Fibroblast of the aortic adventitia (primary cell): ENCODE results near the gene OPN3. TPM values are rescaled to one million over a fixed set of nuclear protein-coding genes. Genes with fewer than 3 reads are reported as not detected.
"Not testable (repeated sequence)": the region's sequence is repeated elsewhere in the genome, so short reads cannot be mapped to it uniquely, and the experiment has no call there.

Experiments
- DNase-seq: peaks from one replicate; pipeline ENCODE4 v3.0.0-alpha.2; 2010; ENCODE audit warnings: low read depth
- H3K4me3 ChIP-seq: 2 replicates; pipeline ENCODE4 v1.5.1; 2011; ENCODE audit warnings: low read depth, mild to moderate bottlenecking, control low read depth, low read length, moderate library complexity
- total RNA-seq: library from RNA; depleted of rRNA; stranded (reverse); fragments of >200 nt; gene quantifications from 2 replicates; pipeline ENCODE4 v1.2.3, GENCODE V29; 2012; ENCODE audit warnings: low replicate concordance
- TF ChIP-seq, protein P1 (sequence below): IDR thresholded peaks from 2 replicates; pipeline ENCODE4 v1.5.1; 2011; ENCODE audit warnings: mild to moderate bottlenecking, low read length, control low read depth, inconsistent platforms; ENCODE audit not compliant: insufficient read depth

The OPN3 gene
- total RNA-seq, 1 donor, result 12.8 TPM

DNA sequence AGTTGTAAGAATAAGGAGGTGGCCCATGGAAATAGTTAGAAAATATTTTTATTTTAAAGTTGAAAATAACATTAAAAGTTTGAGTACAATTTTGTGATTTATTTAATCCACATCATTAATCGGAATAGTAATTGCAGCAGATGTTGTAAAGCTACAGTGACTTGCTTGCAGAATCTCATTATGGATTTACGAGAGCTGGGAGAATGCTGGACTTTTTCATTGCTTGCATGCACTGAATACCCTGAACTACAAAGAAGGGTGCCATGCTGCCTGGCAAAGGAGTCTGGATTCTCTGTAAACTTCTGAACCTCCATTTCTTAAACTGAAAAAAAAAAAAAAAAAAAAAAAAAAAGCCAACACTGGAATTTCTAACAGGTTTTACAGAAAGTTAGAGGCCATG lies 38.4 kb upstream of the OPN3 start:
- H3K4me3 ChIP-seq, result no peak overlapping the region
- no peak for DNase-seq
- TF ChIP-seq, protein P1, sequence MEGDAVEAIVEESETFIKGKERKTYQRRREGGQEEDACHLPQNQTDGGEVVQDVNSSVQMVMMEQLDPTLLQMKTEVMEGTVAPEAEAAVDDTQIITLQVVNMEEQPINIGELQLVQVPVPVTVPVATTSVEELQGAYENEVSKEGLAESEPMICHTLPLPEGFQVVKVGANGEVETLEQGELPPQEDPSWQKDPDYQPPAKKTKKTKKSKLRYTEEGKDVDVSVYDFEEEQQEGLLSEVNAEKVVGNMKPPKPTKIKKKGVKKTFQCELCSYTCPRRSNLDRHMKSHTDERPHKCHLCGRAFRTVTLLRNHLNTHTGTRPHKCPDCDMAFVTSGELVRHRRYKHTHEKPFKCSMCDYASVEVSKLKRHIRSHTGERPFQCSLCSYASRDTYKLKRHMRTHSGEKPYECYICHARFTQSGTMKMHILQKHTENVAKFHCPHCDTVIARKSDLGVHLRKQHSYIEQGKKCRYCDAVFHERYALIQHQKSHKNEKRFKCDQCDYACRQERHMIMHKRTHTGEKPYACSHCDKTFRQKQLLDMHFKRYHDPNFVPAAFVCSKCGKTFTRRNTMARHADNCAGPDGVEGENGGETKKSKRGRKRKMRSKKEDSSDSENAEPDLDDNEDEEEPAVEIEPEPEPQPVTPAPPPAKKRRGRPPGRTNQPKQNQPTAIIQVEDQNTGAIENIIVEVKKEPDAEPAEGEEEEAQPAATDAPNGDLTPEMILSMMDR, result no peak

DNA sequence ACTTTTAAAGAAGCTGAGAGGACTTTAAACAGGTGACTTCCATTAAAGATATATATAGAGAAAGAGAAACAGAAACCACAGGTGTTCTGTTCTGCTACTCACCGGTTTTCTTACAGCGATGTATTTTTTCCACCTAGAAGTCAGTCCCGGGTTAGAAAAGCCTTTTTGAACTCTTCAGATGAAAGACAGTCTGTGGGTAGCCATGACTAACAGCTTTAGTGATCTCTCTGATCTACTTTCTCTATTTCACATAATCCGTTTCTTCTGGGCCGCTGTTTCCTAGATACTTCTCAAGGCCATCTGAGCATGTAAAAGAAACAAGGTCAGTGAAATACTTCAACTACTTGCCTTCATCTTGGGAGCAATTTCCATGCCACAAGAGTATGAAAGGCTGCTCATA lies 37.0 kb upstream of the OPN3 start:
- no peak for DNase-seq
- no peak overlapping the region for H3K4me3 ChIP-seq
- TF ChIP-seq, protein P1, result no peak

DNA sequence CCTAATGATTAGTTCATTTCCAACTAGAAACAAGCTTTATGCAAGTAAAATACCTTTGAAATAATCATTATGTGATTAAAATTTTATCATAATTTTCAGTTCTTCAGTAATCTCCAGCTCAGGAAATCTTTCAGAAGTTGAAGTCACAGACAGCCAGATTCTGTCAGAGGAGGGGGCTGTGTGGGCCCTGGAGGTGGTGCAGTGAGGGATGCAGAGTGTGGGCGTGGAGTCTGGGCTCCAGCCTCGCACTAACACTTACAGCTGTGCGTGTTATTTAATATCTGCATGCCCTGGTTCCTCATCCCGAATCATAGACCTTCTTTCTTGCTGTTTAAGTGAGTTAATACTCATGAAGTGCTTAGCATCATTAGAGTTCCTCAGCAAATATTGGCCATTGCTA lies 35.8 kb upstream of the OPN3 start:
- TF ChIP-seq, protein P1, result no peak
- no peak overlapping the region for H3K4me3 ChIP-seq
- no peak for DNase-seq

DNA sequence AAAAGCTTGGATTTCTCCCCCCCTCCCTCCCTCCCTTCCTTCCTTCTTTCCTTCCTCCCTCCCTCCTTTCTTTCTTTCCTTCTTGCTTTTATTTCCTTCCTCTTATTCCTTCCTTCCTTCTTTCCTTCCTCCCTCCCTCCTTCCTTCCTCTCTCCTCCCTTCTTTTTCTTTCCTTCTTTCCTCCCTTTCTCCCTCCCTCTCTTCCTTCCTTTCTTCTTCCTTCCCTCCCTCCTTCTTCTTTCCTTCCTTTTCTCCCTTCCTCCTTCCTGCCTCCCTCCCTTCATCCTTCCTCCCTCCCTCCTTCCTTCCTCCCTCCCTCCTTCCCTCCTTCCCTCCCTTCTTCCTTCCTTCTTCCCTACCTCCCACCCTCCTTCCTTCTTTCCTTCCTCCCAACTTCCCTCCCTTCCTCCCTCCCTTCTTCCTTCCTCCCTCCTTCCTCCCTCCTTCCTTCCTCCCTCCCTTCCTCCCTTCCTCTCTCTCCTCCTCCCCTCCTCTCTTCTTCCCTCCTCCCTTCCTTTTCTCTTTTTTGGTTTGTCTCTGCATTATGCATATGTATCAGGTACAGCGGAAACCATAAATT lies 34.7 kb upstream of the OPN3 start:
- no peak for DNase-seq
- TF ChIP-seq, protein P1, result no peak
- H3K4me3 ChIP-seq, result no peak overlapping the region

DNA sequence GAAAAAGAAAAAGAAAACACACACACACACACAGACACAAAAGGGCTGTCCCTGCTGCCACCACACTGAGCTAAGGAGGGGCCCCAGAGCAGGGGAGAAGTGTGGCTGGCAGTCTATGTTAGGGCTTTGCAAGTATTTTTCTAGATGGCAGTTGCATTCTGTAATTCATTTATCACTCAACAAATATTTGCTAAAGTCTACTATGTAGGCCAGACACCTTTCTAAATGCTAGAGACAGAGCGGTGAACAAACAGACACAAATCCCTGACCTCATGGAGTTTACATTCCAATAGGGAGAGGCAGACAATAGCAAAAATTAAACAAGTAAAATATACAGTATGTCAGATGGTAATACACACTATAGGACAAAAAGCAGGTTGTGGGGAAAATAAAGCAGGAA lies 32.1 kb upstream of the OPN3 start:
- no peak overlapping the region for H3K4me3 ChIP-seq
- TF ChIP-seq, protein P1, result no peak

DNA sequence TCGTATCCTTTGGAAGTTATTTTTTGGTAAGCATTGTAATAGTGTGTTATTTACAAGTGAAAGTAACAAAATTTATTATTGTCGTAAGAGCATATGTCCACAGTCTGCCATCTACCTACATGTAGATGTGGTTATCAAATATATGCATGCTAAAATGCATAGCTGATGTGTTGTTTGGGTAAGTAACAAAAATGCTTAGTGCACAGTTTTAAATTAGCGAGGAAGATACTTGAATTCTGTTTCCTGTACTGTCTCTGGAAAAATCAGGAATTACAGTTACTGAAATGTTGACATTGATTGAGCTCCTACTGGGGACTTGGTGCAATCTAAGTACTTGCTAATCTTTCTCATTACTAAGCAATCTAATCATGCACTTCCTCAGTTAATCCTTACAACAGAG lies 26.2 kb upstream of the OPN3 start:
- no peak overlapping the region for H3K4me3 ChIP-seq
- DNase-seq, result no peak
- TF ChIP-seq, protein P1, result no peak

More for the DNA sequence above, 32.1 kb upstream of the OPN3 start:
- no peak for DNase-seq

DNA sequence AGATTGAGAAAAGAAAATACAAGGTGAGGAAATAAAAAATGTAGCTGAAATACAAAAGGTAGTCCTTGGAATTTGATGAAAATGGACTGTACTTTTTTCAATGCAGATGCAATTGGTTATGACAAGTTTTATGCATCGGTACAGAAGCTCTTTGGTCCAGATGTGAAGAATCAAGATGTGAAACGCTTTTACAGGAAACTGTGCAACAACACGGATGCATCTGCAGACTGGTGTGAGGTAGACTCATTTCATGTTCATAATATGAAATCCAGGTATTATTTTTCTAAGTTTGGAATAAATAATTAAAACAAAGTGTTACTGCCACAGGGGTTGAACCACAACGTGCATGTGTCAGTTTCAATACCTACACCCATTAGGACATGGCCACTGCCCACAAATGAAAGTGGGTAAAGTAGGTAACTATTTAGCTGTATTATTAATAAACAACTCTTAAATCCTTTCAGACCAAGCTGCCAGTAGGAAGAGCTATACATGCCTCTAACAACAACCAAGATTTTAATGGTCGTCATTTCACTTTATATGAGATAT lies 20.3 kb upstream of the OPN3 start:
- no peak for DNase-seq
- TF ChIP-seq, protein P1, result no peak
- H3K4me3 ChIP-seq, result no peak overlapping the region

DNA sequence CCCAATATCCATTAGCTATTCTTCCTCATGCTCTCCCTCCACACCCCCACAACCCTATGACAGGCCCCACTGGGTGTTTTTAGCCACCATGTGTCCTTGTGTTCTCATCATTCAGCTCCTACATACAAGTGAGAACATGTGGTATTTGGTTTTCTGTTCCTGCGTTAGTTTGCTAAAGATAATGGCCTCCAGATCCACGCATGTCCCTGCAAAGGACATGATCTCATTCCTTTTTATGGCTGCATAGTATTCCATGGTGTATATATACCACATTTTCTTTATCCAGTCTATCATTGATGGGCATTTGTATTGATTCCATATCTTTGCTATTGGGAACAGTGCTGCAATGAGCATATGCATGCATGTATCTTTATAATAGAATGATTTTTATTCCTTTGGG lies 18.8 kb upstream of the OPN3 start:
- DNase-seq, H3K4me3 ChIP-seq: not testable (repeated sequence)
